SIG-M5 treated with dmso at 0.1 percent for 504 hours (cell line): ENCODE measurements around the gene MACF1.
"Not testable (repeated sequence)": the region's sequence is repeated elsewhere in the genome, so short reads cannot be mapped to it uniquely, and the experiment has no call there.

Experiments used
- DNase-seq: peaks from one replicate; lab custom pipeline; 2025; ENCODE audit not compliant: unreplicated experiment; lab: John Stamatoyannopoulos, UW

MACF1 gene

GRCh38 chr1:39508857-39509305, 304.4 kb downstream of the MACF1 start:
- no peak for DNase-seq

- DNase-seq = no peak
These were observed 305.0 kb downstream of the MACF1 start for GRCh38 chr1:39509360-39510009.

- not testable (repeated sequence) for DNase-seq
These were observed 306.2 kb downstream of the MACF1 start for GRCh38 chr1:39510570-39511186.

GRCh38 chr1:39511477-39511876, 307.0 kb downstream of the MACF1 start:
- not testable (repeated sequence) for DNase-seq

- DNase-seq = not testable (repeated sequence)
These were observed 307.8 kb downstream of the MACF1 start for GRCh38 chr1:39512234-39512847.

- DNase-seq = not testable (repeated sequence)
These were observed 310.2 kb downstream of the MACF1 start for GRCh38 chr1:39514710-39515124.

GRCh38 chr1:39515131-39516086, 310.9 kb downstream of the MACF1 start:
- DNase-seq = not testable (repeated sequence)

- DNase-seq = not testable (repeated sequence)
These were observed 312.3 kb downstream of the MACF1 start for GRCh38 chr1:39516841-39517240.

- DNase-seq = not testable (repeated sequence)
These were observed 313.4 kb downstream of the MACF1 start for GRCh38 chr1:39517936-39518335.

- not testable (repeated sequence) for DNase-seq
These were observed 314.9 kb downstream of the MACF1 start for GRCh38 chr1:39519376-39519775.

GRCh38 chr1:39522221-39522620, 317.7 kb downstream of the MACF1 start:
- not testable (repeated sequence) for DNase-seq

GRCh38 chr1:39522661-39523567, 318.4 kb downstream of the MACF1 start:
- no peak for DNase-seq

- DNase-seq = no peak
These were observed 319.7 kb downstream of the MACF1 start for GRCh38 chr1:39524171-39524570.

GRCh38 chr1:39524591-39525365, 320.3 kb downstream of the MACF1 start:
- DNase-seq = no peak

- no peak for DNase-seq
These were observed 321.1 kb downstream of the MACF1 start for GRCh38 chr1:39525366-39526165.

GRCh38 chr1:39526466-39527189, 322.1 kb downstream of the MACF1 start:
- no peak for DNase-seq

- DNase-seq = not testable (repeated sequence)
These were observed 322.7 kb downstream of the MACF1 start for GRCh38 chr1:39527190-39527579.

- no peak for DNase-seq
These were observed 323.6 kb downstream of the MACF1 start for GRCh38 chr1:39528082-39528481.
